Fibroblast of mammary gland (primary cell): ENCODE results near the gene PNP.
A peak's percentile ranks its signal among the peaks of the same experiment; 100 is the strongest.

ENCODE experiments used
- DNase-seq: peaks from one replicate; pipeline ENCODE4 v3.0.0-alpha.2; 2010; ENCODE audit warnings: low read depth
- H3K4me3 ChIP-seq: 2 replicates; pipeline ENCODE4 v1.5.1; 2011; ENCODE audit warnings: low read depth, mild to moderate bottlenecking, low read length, moderate library complexity; ENCODE audit not compliant: control insufficient read depth
- CTCF ChIP-seq: conservative IDR thresholded peaks from 2 replicates; pipeline ENCODE4 v1.5.1; 2011; ENCODE audit warnings: low read depth, low read length, inconsistent platforms; ENCODE audit not compliant: control insufficient read depth, insufficient read depth

Gene PNP

GRCh38 chr14:20428010-20428365 is 41.2 kb upstream of the PNP start:
- H3K4me3 ChIP-seq = no peak overlapping the region
- no peak for TF ChIP-seq CTCF
- no peak for DNase-seq

GRCh38 chr14:20428802-20429201 is 40.4 kb upstream of the PNP start:
- DNase-seq = no peak
- TF ChIP-seq CTCF = no peak
- no peak overlapping the region for H3K4me3 ChIP-seq

GRCh38 chr14:20429801-20430669 is 39.2 kb upstream of the PNP start:
- DNase-seq = no peak
- no peak overlapping the region for H3K4me3 ChIP-seq
- no peak for TF ChIP-seq CTCF

GRCh38 chr14:20434701-20435581 is 34.3 kb upstream of the PNP start:
- no peak for TF ChIP-seq CTCF
- no peak for DNase-seq
- peak overlapping the region; percentile 31 for H3K4me3 ChIP-seq

- DNase-seq = no peak
- H3K4me3 ChIP-seq = peak within 1 kb of the TSS; percentile 31
- no peak for TF ChIP-seq CTCF
Observed at GRCh38 chr14:20435582-20436362, 33.4 kb upstream of the PNP start, which contains the start of gene KLHL33. Gene KLHL33 (minus strand): TSS chr14:20436166. CDS start chr14:20435811, 355 bp downstream.

- TF ChIP-seq CTCF = no peak
- DNase-seq = peak; percentile 76
- no peak overlapping the region for H3K4me3 ChIP-seq
Observed at GRCh38 chr14:20436363-20436755, 32.8 kb upstream of the PNP start.
